ENCODE results near the gene PLXNA2. TPM values are rescaled to one million over a fixed set of nuclear protein-coding genes. Genes with fewer than 3 reads are reported as not detected.

PLXNA2 gene
- polyA plus RNA-seq, 1 of the 3 experiments (the other 2 are of a cell fraction), result 8.5 TPM

GRCh38 chr1:208202333-208202995 is 41.7 kb downstream of the PLXNA2 start:
- 93% methylated on average over 5 of the region's 5 CpGs for WGBS (ENCODE audit: low lambda C conversion rate)
- POLR2A ChIA-PET, result no interaction called here
- peaks cover 19 to 35% of the 10 kb centered on the region in 2 experiments for H3K4me1 ChIP-seq (ENCODE audit: control insufficient read depth in 1 of 2, insufficient read depth in 2 of 2, low read depth in 1 of 2, low read length in 1 of 2)

GRCh38 chr1:208201229-208201628 is 43.0 kb downstream of the PLXNA2 start:
- Histone ChIP-seq H3K9ac (peak overlapping the region; percentile 50; the same call in 1 of the 2 replicates), H3K9me3 (no peaks in the 10 kb centered on the region), H3F3A (replicated peaks; ENCODE audit: insufficient read depth) (peaks cover 31% of the 10 kb centered on the region), H4K20me1 (ENCODE audit: insufficient read depth) (no peaks in the 10 kb centered on the region), H2AFZ (ENCODE audit: low read depth) (no peak overlapping the region), H3K36me3 (replicated peaks in 1 of 2; ENCODE audit: control insufficient read depth in 1 of 2, insufficient read depth in 2 of 2, low read length in 1 of 2) (peaks cover 18 to 36% of the 10 kb centered on the region in 2 experiments), H3K79me2 (ENCODE audit: insufficient read depth) (peaks cover 88% of the 10 kb centered on the region), H3K4me2 (peak overlapping the region; percentile 59), H3K4me3 (ENCODE audit: low read depth in 2 of 2, low read length in 1 of 2) (no peak overlapping the region), H3K27me3 (ENCODE audit: insufficient read depth) (no peaks in the 10 kb centered on the region), H3K4me1 (ENCODE audit: control insufficient read depth in 1 of 2, insufficient read depth in 2 of 2, low read depth in 1 of 2, low read length in 1 of 2) (peaks cover 18 to 30% of the 10 kb centered on the region in 2 experiments), H3K9me2 (no peaks in the 10 kb centered on the region), H3K27ac (ENCODE audit: low read depth in 2 of 2, low read length in 1 of 2) (peak overlapping the region; percentile 48 to 89; a peak in 3 of 4 replicates)
- POLR2A ChIA-PET, result no interaction called here
- CTCF ChIA-PET, result interaction anchor here (1.3 kb wide), 1 partner anchor 20 kb away, joined by 4 read pairs; no protein-coding TSS in a partner anchor
- DNase-seq, result no peak
- WGBS (ENCODE audit: low lambda C conversion rate), result 14% methylated on average over 4 of the region's 4 CpGs
- no peak for TF ChIP-seq USF1 (IDR thresholded peaks at IDR 0.05; ENCODE audit: borderline replicate concordance, low read depth)
- TF ChIP-seq FOSL2 (IDR thresholded peaks at IDR 0.05; ENCODE audit: borderline replicate concordance, low read depth), result peak; percentile 96
- TF ChIP-seq TEAD4 (IDR thresholded peaks at IDR 0.05; ENCODE audit: borderline replicate concordance, insufficient read depth), result peak; percentile 85; the same call in 1 of the 2 replicates
- TF ChIP-seq FOXM1 (IDR thresholded peaks at IDR 0.05; ENCODE audit: low read depth), result no peak
- TF ChIP-seq EP300 (IDR thresholded peaks at IDR 0.05; ENCODE audit: borderline replicate concordance in 1 of 2, low read depth in 1 of 2, low read length in 1 of 2), result peak in 1 of 2 experiments; percentile 89; a peak in 3 of 4 replicates
- peak; percentile 64; the same call in 1 of the 2 replicates for TF ChIP-seq ZBTB33 (IDR thresholded peaks at IDR 0.05; ENCODE audit: borderline replicate concordance, low read depth)
- no peak for TF ChIP-seq RAD21 (IDR thresholded peaks at IDR 0.05; ENCODE audit: low read length)
- TF ChIP-seq RXRA (IDR thresholded peaks at IDR 0.05; ENCODE audit: borderline replicate concordance, low read depth), result peak; percentile 92
- TF ChIP-seq RCOR1 (IDR thresholded peaks at IDR 0.05; ENCODE audit: low read length), result no peak
- peak; percentile 97 for TF ChIP-seq JUND (IDR thresholded peaks at IDR 0.05)
- TF ChIP-seq RFX5 (IDR thresholded peaks at IDR 0.05; ENCODE audit: low read length), result no peak
- TF ChIP-seq CHD2 (IDR thresholded peaks at IDR 0.05; ENCODE audit: low read length, partially characterized antibody), result no peak
- no peak for TF ChIP-seq EZH2phosphoT487 (IDR thresholded peaks at IDR 0.05; ENCODE audit: borderline replicate concordance, low read depth)
- TF ChIP-seq POLR2AphosphoS5 (IDR thresholded peaks at IDR 0.05; ENCODE audit: low read depth, low read length), result peak; percentile 84; the same call in 1 of the 2 replicates
- peak; percentile 89 for TF ChIP-seq PBX3 (IDR thresholded peaks at IDR 0.05)
- peak; percentile 91 for TF ChIP-seq NFIC (IDR thresholded peaks at IDR 0.05; ENCODE audit: borderline replicate concordance)
- TF ChIP-seq IRF3 (IDR thresholded peaks at IDR 0.05; ENCODE audit: low read depth, low read length), result no peak
- peak; percentile 75; the same call in 1 of the 2 replicates for TF ChIP-seq MEF2A (IDR thresholded peaks at IDR 0.05; ENCODE audit: borderline replicate concordance, low read depth)
- TF ChIP-seq TAF1 (IDR thresholded peaks at IDR 0.05; ENCODE audit: borderline replicate concordance, low read depth, low read length), result 0 out of 2 replicates have a peak, but pooled peaks have one; percentile 27
- no peak for TF ChIP-seq MXI1 (IDR thresholded peaks at IDR 0.05; ENCODE audit: low read depth, low read length)

More at GRCh38 chr1:208202333-208202995, 41.7 kb downstream of the PLXNA2 start:
- Histone ChIP-seq H3K27me3 (ENCODE audit: insufficient read depth) (no peaks in the 10 kb centered on the region), H3K4me2 (peak overlapping the region; percentile 61), H3K36me3 (replicated peaks in 1 of 2; ENCODE audit: control insufficient read depth in 1 of 2, insufficient read depth in 2 of 2, low read length in 1 of 2) (peaks cover 13 to 30% of the 10 kb centered on the region in 2 experiments), H3K9me2 (no peaks in the 10 kb centered on the region), H3K9ac (peak overlapping the region; percentile 47; the same call in 1 of the 2 replicates), H3K79me2 (ENCODE audit: insufficient read depth) (peaks cover 90% of the 10 kb centered on the region), H4K20me1 (ENCODE audit: insufficient read depth) (no peaks in the 10 kb centered on the region), H3K4me3 (ENCODE audit: low read depth in 2 of 2, low read length in 1 of 2) (no peak overlapping the region), H3F3A (replicated peaks; ENCODE audit: insufficient read depth) (peaks cover 38% of the 10 kb centered on the region), H3K27ac (ENCODE audit: low read depth in 2 of 2, low read length in 1 of 2) (peak overlapping the region in 1 of 2 experiments; percentile 89; a peak in 2 of 4 replicates), H2AFZ (ENCODE audit: low read depth) (no peak overlapping the region), H3K9me3 (no peaks in the 10 kb centered on the region)
- TF ChIP-seq TEAD4 (IDR thresholded peaks at IDR 0.05; ENCODE audit: borderline replicate concordance, insufficient read depth), result no peak
- no peak for TF ChIP-seq FOXJ3 (CRISPR knock-in tag; IDR thresholded peaks at IDR 0.05)
- no peak for TF ChIP-seq FOXM1 (IDR thresholded peaks at IDR 0.05; ENCODE audit: low read depth)
- no peak for TF ChIP-seq MXI1 (IDR thresholded peaks at IDR 0.05; ENCODE audit: low read depth, low read length)
- CTCF ChIA-PET, result interaction anchor here (0.6 to 1.3 kb wide), 3 partner anchors 18 to 1308 kb away, joined by 3 to 4 read pairs (median 3); no protein-coding TSS in a partner anchor
- DNase-seq, result no peak

All from SK-N-SH (cell line).